ES-I3 (cell line): ENCODE results near the gene PSMC3.
A peak's percentile ranks its signal among the peaks of the same experiment; 100 is the strongest.
"Not testable (repeated sequence)": the region's sequence is repeated elsewhere in the genome, so short reads cannot be mapped to it uniquely, and the experiment has no call there.

Experiments used
- H3K36me3 ChIP-seq: 2 replicates; pipeline ENCODE4 v1.6.1; 2013; ENCODE audit warnings: mild to moderate bottlenecking, low read length, control low read depth, moderate library complexity; ENCODE audit not compliant: insufficient read depth
- H3K4me1 ChIP-seq: 2 replicates; pipeline ENCODE4 v1.6.1; 2013; ENCODE audit warnings: mild to moderate bottlenecking, control low read depth, low read length; ENCODE audit not compliant: insufficient read depth
- H3K9ac ChIP-seq: 2 replicates; pipeline ENCODE4 v1.6.1; 2013; ENCODE audit warnings: low read depth, mild to moderate bottlenecking, low read length, moderate library complexity
- H3K9me3 ChIP-seq: 2 replicates; pipeline ENCODE4 v1.6.1; 2013; ENCODE audit warnings: mild to moderate bottlenecking, low read length, moderate library complexity; ENCODE audit not compliant: control insufficient read depth, insufficient read depth

PSMC3 gene

GRCh38 chr11:47426062-47426956 is at the start of gene PSMC3:
TSS of gene PSMC3 (minus strand) at chr11:47426439. CDS start at chr11:47426279, 160 bp downstream.
- H3K36me3 ChIP-seq = peaks cover 18% of the 10 kb centered on the region
- H3K9ac ChIP-seq = peak within 1 kb of the TSS; percentile 94
- 0 out of 2 replicates have a peak, but pooled peaks cover 7% of the 10 kb centered on the region for H3K4me1 ChIP-seq
- H3K9me3 ChIP-seq = no peaks in the 10 kb centered on the region

- peaks cover 28% of the 10 kb centered on the region for H3K36me3 ChIP-seq
Measured at GRCh38 chr11:47470671-47471070, 44.4 kb upstream of the PSMC3 start.

GRCh38 chr11:47469361-47470179 is 43.3 kb upstream of the PSMC3 start:
- H3K9ac ChIP-seq = no peak overlapping the region
- H3K4me1 ChIP-seq = peaks cover 31% of the 10 kb centered on the region
- H3K9me3 ChIP-seq = no peaks in the 10 kb centered on the region
- H3K36me3 ChIP-seq = peaks cover 20% of the 10 kb centered on the region

More at GRCh38 chr11:47470671-47471070, 44.4 kb upstream of the PSMC3 start:
- H3K9me3 ChIP-seq = no peaks in the 10 kb centered on the region
- H3K4me1 ChIP-seq = peaks cover 22% of the 10 kb centered on the region
- H3K9ac ChIP-seq = no peak overlapping the region

- H3K9me3 ChIP-seq = no peaks in the 10 kb centered on the region
- peaks cover 16% of the 10 kb centered on the region for H3K36me3 ChIP-seq
- peaks cover 31% of the 10 kb centered on the region for H3K4me1 ChIP-seq
- no peak overlapping the region for H3K9ac ChIP-seq
Measured at GRCh38 chr11:47468598-47469214, 42.5 kb upstream of the PSMC3 start.

- Histone ChIP-seq H3K9me3 (no peaks in the 10 kb centered on the region), H3K36me3 (peaks cover 11% of the 10 kb centered on the region; the same call in 1 of the 2 replicates), H3K9ac (no peak overlapping the region), H3K4me1 (peaks cover 31% of the 10 kb centered on the region)
Measured at GRCh38 chr11:47467357-47467756, 41.1 kb upstream of the PSMC3 start.

GRCh38 chr11:47466701-47467250 is 40.5 kb upstream of the PSMC3 start:
- peaks cover 8% of the 10 kb centered on the region; the same call in 1 of the 2 replicates for H3K36me3 ChIP-seq
- peaks cover 31% of the 10 kb centered on the region for H3K4me1 ChIP-seq
- H3K9ac ChIP-seq = no peak overlapping the region
- no peaks in the 10 kb centered on the region for H3K9me3 ChIP-seq

- Histone ChIP-seq H3K9ac (no peak overlapping the region), H3K4me1 (peaks cover 31% of the 10 kb centered on the region), H3K9me3 (no peaks in the 10 kb centered on the region), H3K36me3 (peaks cover 7% of the 10 kb centered on the region; the same call in 1 of the 2 replicates)
Measured at GRCh38 chr11:47466201-47466600, 40.0 kb upstream of the PSMC3 start.

- Histone ChIP-seq H3K36me3 (peaks cover 5% of the 10 kb centered on the region), H3K4me1 (peaks cover 23% of the 10 kb centered on the region), H3K9ac (no peak overlapping the region), H3K9me3 (no peaks in the 10 kb centered on the region)
Measured at GRCh38 chr11:47464483-47464882, 38.2 kb upstream of the PSMC3 start.

GRCh38 chr11:47461876-47462275 is 35.6 kb upstream of the PSMC3 start:
- H3K36me3 ChIP-seq = peaks cover 5% of the 10 kb centered on the region; the same call in 1 of the 2 replicates
- no peak overlapping the region for H3K9ac ChIP-seq
- no peaks in the 10 kb centered on the region for H3K9me3 ChIP-seq
- peaks cover 9% of the 10 kb centered on the region for H3K4me1 ChIP-seq

- peaks cover 5% of the 10 kb centered on the region; the same call in 1 of the 2 replicates for H3K36me3 ChIP-seq
- no peak overlapping the region for H3K9ac ChIP-seq
- peaks cover 9% of the 10 kb centered on the region; the same call in 1 of the 2 replicates for H3K4me1 ChIP-seq
- no peaks in the 10 kb centered on the region for H3K9me3 ChIP-seq
Measured at GRCh38 chr11:47460571-47461235, 34.5 kb upstream of the PSMC3 start.

GRCh38 chr11:47454258-47454671 is 28.0 kb upstream of the PSMC3 start:
- not testable (repeated sequence) for H3K9ac ChIP-seq, H3K4me1 ChIP-seq

GRCh38 chr11:47453365-47453764 is 27.1 kb upstream of the PSMC3 start:
- no peaks in the 10 kb centered on the region; the same call in 1 of the 2 replicates for H3K4me1 ChIP-seq
- H3K9ac ChIP-seq = no peak overlapping the region
- peaks cover 5% of the 10 kb centered on the region; the same call in 1 of the 2 replicates for H3K36me3 ChIP-seq
- H3K9me3 ChIP-seq = no peaks in the 10 kb centered on the region; the same call in 1 of the 2 replicates

More at GRCh38 chr11:47454258-47454671, 28.0 kb upstream of the PSMC3 start:
- H3K9me3 ChIP-seq, H3K36me3 ChIP-seq: not testable (repeated sequence)

GRCh38 chr11:47451990-47452389 is 25.8 kb upstream of the PSMC3 start:
- no peak overlapping the region for H3K9ac ChIP-seq
- H3K4me1 ChIP-seq = no peaks in the 10 kb centered on the region; the same call in 1 of the 2 replicates
- peaks cover 5% of the 10 kb centered on the region; the same call in 1 of the 2 replicates for H3K36me3 ChIP-seq
- H3K9me3 ChIP-seq = no peaks in the 10 kb centered on the region; the same call in 1 of the 2 replicates
